Endothelial cell of umbilical vein (primary cell): ENCODE results near the gene OSGEP. TPM values are rescaled to one million over a fixed set of nuclear protein-coding genes. Genes with fewer than 3 reads are reported as not detected.

ENCODE experiments used
- BruUV-seq: library from RNA; stranded (reverse); fragments of 400-500 nt; replicated peaks from 2 replicates; lab custom pipeline; 2021; lab: Mats Ljungman, UMichigan
- CTCF ChIA-PET: fragments of 300-600, 350-600 bp; sonication (Branson Sonifier 250); formaldehyde crosslinking; loops from one replicate; lab custom pipeline; 2021; ENCODE audit warnings: antibody characterized with exemption, inconsistent platforms; lab: Charles Lee
- POLR2A ChIA-PET: fragments of 300-600, 350-600 bp; sonication (Branson Sonifier 250); formaldehyde crosslinking; loops from one replicate; lab custom pipeline; 2021; ENCODE audit warnings: antibody characterized with exemption, inconsistent platforms; lab: Charles Lee
- DNase-seq: peaks from one replicate; pipeline ENCODE4 v3.0.0-alpha.2; 2011; ENCODE audit warnings: low read depth, low spot score
- FAIRE-seq: peaks from 2 replicates; lab custom pipeline; 2011; peaks lifted over from hg19 to GRCh38; lab: Jason Lieb, UNC
- H2AFZ ChIP-seq: 2 replicates; pipeline ENCODE4 v1.6.0; 2012; ENCODE audit warnings: low read depth, low read length, control low read depth, inconsistent platforms
- H3K27ac ChIP-seq: 2 replicates; pipeline ENCODE4 v1.5.1; 2011; ENCODE audit warnings: low read depth, mild to moderate bottlenecking, control low read depth, low read length, moderate library complexity; ENCODE audit not compliant: insufficient read depth
- H3K27me3 ChIP-seq, 2 experiments: 2 replicates each; pipeline versions ENCODE4 v1.6.0 to v1.6.1; 2011; ENCODE audit warnings: low read length in 2 of 2, mixed read lengths in 1 of 2; ENCODE audit not compliant: control insufficient read depth in 2 of 2, insufficient read depth in 2 of 2
- H3K36me3 ChIP-seq, 2 experiments: 2 replicates in 1 of 2; 3 replicates in 1 of 2; pipeline ENCODE4 v1.5.1; 2011; ENCODE audit warnings: low read length in 2 of 2, mild to moderate bottlenecking in 1 of 2, moderate library complexity in 1 of 2; ENCODE audit not compliant: control insufficient read depth in 2 of 2, insufficient read depth in 2 of 2; ENCODE audit errors: extremely low read depth in 1 of 2
- H3K4me1 ChIP-seq: 3 replicates; pipeline ENCODE4 v1.5.1; 2011; ENCODE audit warnings: mild to moderate bottlenecking, low read length; ENCODE audit not compliant: control insufficient read depth, insufficient read depth; ENCODE audit errors: extremely low read depth
- H3K4me2 ChIP-seq: 2 replicates; pipeline ENCODE4 v1.6.1; 2011; ENCODE audit warnings: low read length, control low read depth, mixed read lengths; ENCODE audit not compliant: insufficient read depth
- H3K4me3 ChIP-seq, 3 experiments: fragments of 200-600 bp in 1 of 3; sonication (generic), shearing (Covaris generic) in 1 of 3; replicated peaks in 1 of 3; 2 replicates each; pipeline ENCODE4 v1.5.1; 2011 to 2016; ENCODE audit warnings: control low read depth in 3 of 3, low read length in 3 of 3, mild to moderate bottlenecking in 2 of 3, inconsistent platforms in 1 of 3, low read depth in 1 of 3, moderate library complexity in 1 of 3; ENCODE audit not compliant: insufficient read depth in 1 of 3
- H3K79me2 ChIP-seq: 2 replicates; pipeline ENCODE4 v1.6.0; 2012; ENCODE audit warnings: low read length, inconsistent platforms; ENCODE audit not compliant: control insufficient read depth, insufficient read depth
- H3K9ac ChIP-seq: replicated peaks from 2 replicates; pipeline ENCODE3; 2011; ENCODE audit warnings: low read length, control low read depth; ENCODE audit not compliant: insufficient read depth; ENCODE audit errors: extremely low read depth
- H3K9me1 ChIP-seq: replicated peaks from 3 replicates; pipeline ENCODE4 v1.6.0; 2011; ENCODE audit warnings: mild to moderate bottlenecking, low read length; ENCODE audit not compliant: control insufficient read depth, insufficient read depth; ENCODE audit errors: extremely low read depth
- H3K9me3 ChIP-seq: replicated peaks from 2 replicates; pipeline ENCODE4 v1.5.1; 2012; ENCODE audit warnings: low read length, inconsistent platforms; ENCODE audit not compliant: control insufficient read depth, insufficient read depth
- H4K20me1 ChIP-seq: replicated peaks from 2 replicates; pipeline ENCODE3; 2011; ENCODE audit warnings: mild to moderate bottlenecking, low read length; ENCODE audit not compliant: control insufficient read depth, insufficient read depth; ENCODE audit errors: extremely low read depth
- EZH2 ChIP-seq: IDR thresholded peaks from 2 replicates; pipeline ENCODE4 v1.6.1; 2012; ENCODE audit warnings: borderline replicate concordance, low read depth, mild to moderate bottlenecking, moderate library complexity, low read length, inconsistent platforms; ENCODE audit not compliant: severe bottlenecking
- FOS ChIP-seq: IDR thresholded peaks from 2 replicates; pipeline ENCODE4 v1.6.1; 2011; ENCODE audit warnings: mild to moderate bottlenecking, low read length, moderate library complexity, borderline replicate concordance; ENCODE audit not compliant: insufficient read depth
- GATA2 ChIP-seq: IDR thresholded peaks from 2 replicates; pipeline ENCODE4 v1.7.0; 2011; ENCODE audit warnings: low read depth, mild to moderate bottlenecking, moderate library complexity, mixed read lengths, low read length; ENCODE audit not compliant: insufficient read length, insufficient read depth
- JUN ChIP-seq: IDR thresholded peaks from 2 replicates; pipeline ENCODE4 v1.6.1; 2011; ENCODE audit warnings: borderline replicate concordance, low read depth; ENCODE audit not compliant: insufficient read length, insufficient read depth
- MYC ChIP-seq: IDR thresholded peaks from one replicate; pipeline ENCODE4 v1.6.1; 2011; ENCODE audit warnings: mild to moderate bottlenecking, low read depth, low read length
- POLR2A ChIP-seq: IDR thresholded peaks from 2 replicates; pipeline ENCODE4 v1.6.1; 2012; ENCODE audit warnings: low read depth, mild to moderate bottlenecking, control low read depth, low read length
- dilution Hi-C: fragments of 300-500 bp; cut with MboI; formaldehyde crosslinking; loops from one replicate; pipeline ENCODE4 v1.15.0; 2019; ENCODE audit warnings: low sequenced_read_pairs; ENCODE audit not compliant: extremely low pct_ligation_motif_present
- intact Hi-C: fragments of 100-400 bp; cut with micrococcal nuclease; formaldehyde crosslinking; loops from one replicate; pipeline ENCODE4 v1.10.0; 2022
- polyA plus RNA-seq, 4 experiments: library from polyadenylated mRNA; depleted of rRNA in 3 of 4; stranded (reverse) in 3 of 4; unstranded in 1 of 4; fragments of >200 nt; gene quantifications; 2 replicates each; pipeline versions ENCODE4 v1.2.1 to v1.2.3, GENCODE V29; 2011 to 2012; ENCODE audit warnings: missing spikeins in 1 of 4
- total RNA-seq: library from RNA; stranded (reverse); gene quantifications from 2 replicates; pipeline ENCODE4 v1.2.3, GENCODE V29; 2021
- TF ChIP-seq, protein P1 (sequence below), 2 donors: IDR thresholded peaks; 1 replicate in 1 of 2; 2 replicates in 1 of 2; pipeline ENCODE4 v1.5.1; 2011; ENCODE audit warnings: low read length in 2 of 2, mild to moderate bottlenecking in 2 of 2, moderate library complexity in 2 of 2, control low read depth in 1 of 2, inconsistent platforms in 1 of 2, low read depth in 1 of 2; ENCODE audit not compliant: insufficient read depth in 1 of 2; ENCODE audit errors: extremely low read depth in 1 of 2
- TF ChIP-seq, protein P2 (sequence below): IDR thresholded peaks from 2 replicates; pipeline ENCODE4 v1.6.1; 2011; ENCODE audit not compliant: insufficient read depth, insufficient read length

Gene OSGEP
- total and polyA plus RNA-seq, 2 donors (not counting 3 experiments of a cell fraction or from before 2014, with no cell fraction given), result 41.8 to 100 TPM

DNA sequence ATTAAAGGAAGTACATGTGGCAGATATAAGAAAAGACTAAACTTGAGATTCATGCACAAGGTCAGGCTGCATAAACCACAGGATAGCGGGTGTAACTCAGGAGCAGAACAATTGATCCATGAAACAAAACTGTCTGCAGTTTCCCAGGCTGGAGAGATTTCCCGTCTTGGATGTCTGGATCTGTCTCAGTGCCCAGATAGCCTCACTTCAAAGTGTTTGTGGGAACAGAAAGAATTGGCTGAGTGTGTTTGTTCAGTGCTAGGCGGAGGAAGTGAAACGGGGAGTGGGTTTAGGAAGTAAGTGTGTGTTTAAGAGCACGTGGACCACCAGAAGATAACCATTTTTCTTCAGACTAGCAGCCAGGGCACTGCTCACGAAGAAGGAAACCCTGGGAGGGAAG, 49.3 kb upstream of the OSGEP start:
- Histone ChIP-seq H3K36me3 (no peaks in the 10 kb centered on the region), H3K9ac (no peak overlapping the region), H3K9me3 (no peaks in the 10 kb centered on the region), H4K20me1 (no peaks in the 10 kb centered on the region), H3K4me2 (peak overlapping the region; percentile 25), H3K4me1 (peaks cover 28% of the 10 kb centered on the region), H3K9me1 (no peaks in the 10 kb centered on the region), H2AFZ (peak overlapping the region; percentile 70), H3K27me3 (no peaks in the 10 kb centered on the region), H3K27ac (no peak overlapping the region), H3K79me2 (no peaks in the 10 kb centered on the region), H3K4me3 (no peak overlapping the region)
- dilution Hi-C loops (no loop called here), intact Hi-C loops (no loop called here)
- peak; percentile 79 for DNase-seq
- ChIA-PET CTCF (no interaction called here), POLR2A (no interaction called here)
- TF ChIP-seq MYC, result no peak
- TF ChIP-seq, protein P1, sequence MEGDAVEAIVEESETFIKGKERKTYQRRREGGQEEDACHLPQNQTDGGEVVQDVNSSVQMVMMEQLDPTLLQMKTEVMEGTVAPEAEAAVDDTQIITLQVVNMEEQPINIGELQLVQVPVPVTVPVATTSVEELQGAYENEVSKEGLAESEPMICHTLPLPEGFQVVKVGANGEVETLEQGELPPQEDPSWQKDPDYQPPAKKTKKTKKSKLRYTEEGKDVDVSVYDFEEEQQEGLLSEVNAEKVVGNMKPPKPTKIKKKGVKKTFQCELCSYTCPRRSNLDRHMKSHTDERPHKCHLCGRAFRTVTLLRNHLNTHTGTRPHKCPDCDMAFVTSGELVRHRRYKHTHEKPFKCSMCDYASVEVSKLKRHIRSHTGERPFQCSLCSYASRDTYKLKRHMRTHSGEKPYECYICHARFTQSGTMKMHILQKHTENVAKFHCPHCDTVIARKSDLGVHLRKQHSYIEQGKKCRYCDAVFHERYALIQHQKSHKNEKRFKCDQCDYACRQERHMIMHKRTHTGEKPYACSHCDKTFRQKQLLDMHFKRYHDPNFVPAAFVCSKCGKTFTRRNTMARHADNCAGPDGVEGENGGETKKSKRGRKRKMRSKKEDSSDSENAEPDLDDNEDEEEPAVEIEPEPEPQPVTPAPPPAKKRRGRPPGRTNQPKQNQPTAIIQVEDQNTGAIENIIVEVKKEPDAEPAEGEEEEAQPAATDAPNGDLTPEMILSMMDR (IDR thresholded peaks at IDR 0.05; ENCODE audit: extremely low read depth in 1 of 2, insufficient read depth in 1 of 2, low read depth in 1 of 2, low read length in 2 of 2), result no peak
- TF ChIP-seq POLR2A, result no peak
- TF ChIP-seq, protein P2, sequence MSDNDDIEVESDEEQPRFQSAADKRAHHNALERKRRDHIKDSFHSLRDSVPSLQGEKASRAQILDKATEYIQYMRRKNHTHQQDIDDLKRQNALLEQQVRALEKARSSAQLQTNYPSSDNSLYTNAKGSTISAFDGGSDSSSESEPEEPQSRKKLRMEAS, result peak; percentile 54
- TF ChIP-seq GATA2, result no peak
- TF ChIP-seq EZH2, result no peak
- BruUV-seq, result no TSS peak
- no peak for FAIRE-seq

DNA sequence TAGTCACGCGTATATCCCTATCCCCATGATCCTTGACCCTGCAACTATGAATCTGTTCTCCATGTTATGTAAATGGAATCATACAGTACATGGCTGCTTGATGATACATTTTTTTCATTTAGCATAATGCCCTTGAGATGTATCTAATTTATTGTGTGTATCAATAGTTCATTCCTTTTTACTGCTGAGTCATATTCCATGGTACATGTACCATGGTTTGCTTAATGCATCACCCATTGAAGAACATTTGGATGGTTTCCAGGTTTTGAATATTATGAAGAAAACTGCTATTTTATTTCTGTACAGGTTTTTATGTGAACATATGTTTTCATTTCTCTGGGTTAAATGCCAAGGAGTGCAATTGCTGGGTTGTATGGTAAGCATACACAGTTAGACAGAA, 46.7 kb upstream of the OSGEP start:
- Histone ChIP-seq H4K20me1 (no peaks in the 10 kb centered on the region), H3K4me2 (no peak overlapping the region), H3K36me3 (no peaks in the 10 kb centered on the region), H3K27me3 (no peaks in the 10 kb centered on the region), H3K9me3 (no peaks in the 10 kb centered on the region), H3K79me2 (no peaks in the 10 kb centered on the region), H3K9me1 (no peaks in the 10 kb centered on the region), H3K4me1 (peaks cover 37% of the 10 kb centered on the region), H3K9ac (no peak overlapping the region), H3K4me3 (no peak overlapping the region), H3K27ac (peak overlapping the region; percentile 13), H2AFZ (no peak overlapping the region)
- ChIA-PET CTCF (no interaction called here), POLR2A (no interaction called here)
- peak; percentile 45 for DNase-seq
- dilution Hi-C loops (no loop called here), intact Hi-C loops (no loop called here)
- TF ChIP-seq, protein P2, result no peak
- TF ChIP-seq GATA2 (no peak), EZH2 (no peak), JUN (peak; percentile 76), FOS (peak; percentile 87)
- TF ChIP-seq, protein P1 (IDR thresholded peaks at IDR 0.05; ENCODE audit: extremely low read depth in 1 of 2, insufficient read depth in 1 of 2, low read depth in 1 of 2, low read length in 2 of 2), result no peak
- FAIRE-seq, result no peak
- BruUV-seq, result no TSS peak
